SK-N-SH treated with all-trans-retinoic acid at 6 μM for 48 hours (cell line): ENCODE data around the gene MAP3K1.

ENCODE experiments used
- ATAC-seq: fragments of 200-7000 bp; cut with Tn5 transposase; 3 replicates; pipeline ENCODE4 v1.9.1; 2020; ENCODE audit warnings: mild to moderate bottlenecking, moderate library complexity
- ARNTL ChIP-seq: fragments of 450-650 bp; formaldehyde crosslinking; IDR thresholded peaks from 2 replicates; pipeline ENCODE4 v1.5.0; 2020; ENCODE audit warnings: low read depth, mild to moderate bottlenecking, moderate library complexity, borderline replicate concordance
- BACH2 ChIP-seq: fragments of 250-450 bp; sonication (Bioruptor Pico); IDR thresholded peaks from 2 replicates; pipeline ENCODE4 v1.9.0; 2021; ENCODE audit warnings: mild to moderate bottlenecking, borderline replicate concordance
- CSDC2 ChIP-seq: fragments of 250-450 bp; sonication (Bioruptor Pico); IDR thresholded peaks from 2 replicates; pipeline ENCODE4 v1.5.0; 2020; ENCODE audit warnings: mild to moderate bottlenecking, moderate library complexity
- ESRRG ChIP-seq: fragments of 250-450 bp; sonication (Bioruptor Pico); IDR thresholded peaks from 2 replicates; pipeline ENCODE4 v1.6.1; 2021; ENCODE audit warnings: mild to moderate bottlenecking
- GLIS3 ChIP-seq: fragments of 250-450 bp; sonication (Bioruptor Pico); IDR thresholded peaks from 2 replicates; pipeline ENCODE4 v1.5.0; 2020; ENCODE audit warnings: mild to moderate bottlenecking, moderate library complexity
- ISL1 ChIP-seq: fragments of 250-450 bp; sonication (Bioruptor Pico); IDR thresholded peaks from 2 replicates; pipeline ENCODE4 v2.1.2; 2022; ENCODE audit warnings: mild to moderate bottlenecking, moderate library complexity
- OSR1 ChIP-seq: fragments of 250-450 bp; sonication (Bioruptor Pico); IDR thresholded peaks from 2 replicates; pipeline ENCODE4 v1.8.0; 2022; ENCODE audit warnings: moderate library complexity, mild to moderate bottlenecking, inconsistent platforms
- PPARA ChIP-seq: fragments of 250-450 bp; sonication (Bioruptor Pico); IDR thresholded peaks from 2 replicates; pipeline ENCODE4 v1.5.0; 2020; ENCODE audit warnings: mild to moderate bottlenecking, borderline replicate concordance
- RARB ChIP-seq: fragments of 250-450 bp; sonication (Bioruptor Pico); IDR thresholded peaks from 2 replicates; pipeline ENCODE4 v1.8.0; 2021; ENCODE audit warnings: mild to moderate bottlenecking, moderate library complexity
- SNAI2 ChIP-seq: fragments of 250-450 bp; sonication (Bioruptor Pico); IDR thresholded peaks from 2 replicates; pipeline ENCODE4 v1.5.0; 2020; ENCODE audit warnings: mild to moderate bottlenecking, moderate library complexity
- TCF4 ChIP-seq: fragments of 250-450 bp; sonication (Bioruptor Pico); IDR thresholded peaks from 2 replicates; pipeline ENCODE4 v1.8.0; 2021; ENCODE audit warnings: mild to moderate bottlenecking, moderate library complexity, borderline replicate concordance
- TOX ChIP-seq: fragments of 250-450 bp; sonication (Bioruptor Pico); IDR thresholded peaks from 2 replicates; pipeline ENCODE4 v1.8.0; 2021; ENCODE audit warnings: mild to moderate bottlenecking, moderate library complexity, borderline replicate concordance
- ZC3H10 ChIP-seq: fragments of 250-450 bp; sonication (Bioruptor Pico); IDR thresholded peaks from 2 replicates; pipeline ENCODE4 v1.5.1; 2021; ENCODE audit warnings: mild to moderate bottlenecking, moderate library complexity
- ZFP3 ChIP-seq: fragments of 250-450 bp; sonication (Bioruptor Pico); IDR thresholded peaks from 2 replicates; pipeline ENCODE4 v1.5.0; 2020; ENCODE audit warnings: mild to moderate bottlenecking, moderate library complexity
- ZFP30 ChIP-seq: fragments of 450-650 bp; formaldehyde crosslinking; IDR thresholded peaks from 2 replicates; pipeline ENCODE4 v1.5.0; 2022; ENCODE audit warnings: mild to moderate bottlenecking, moderate library complexity
- ZNF565 ChIP-seq: fragments of 450-650 bp; formaldehyde crosslinking; conservative IDR thresholded peaks from 2 replicates; pipeline ENCODE4 v1.5.0; 2020; ENCODE audit warnings: low read depth, mild to moderate bottlenecking, moderate library complexity
- ZNF70 ChIP-seq: fragments of 450-650 bp; formaldehyde crosslinking; IDR thresholded peaks from 2 replicates; pipeline ENCODE4 v1.5.0; 2020; ENCODE audit warnings: mild to moderate bottlenecking, moderate library complexity
- ZNF8 ChIP-seq: fragments of 450-650 bp; formaldehyde crosslinking; IDR thresholded peaks from 2 replicates; pipeline ENCODE4 v1.5.0; 2020; ENCODE audit warnings: mild to moderate bottlenecking, moderate library complexity
- TF ChIP-seq, protein P1 (sequence below): fragments of 250-450 bp; sonication (Bioruptor Pico); IDR thresholded peaks from 2 replicates; pipeline ENCODE4 v1.5.0; 2020; ENCODE audit warnings: mild to moderate bottlenecking, moderate library complexity
- TF ChIP-seq, protein P2 (sequence below): fragments of 250-450 bp; sonication (Bioruptor Pico); IDR thresholded peaks from 2 replicates; pipeline ENCODE4 v1.5.1; 2021; ENCODE audit warnings: mild to moderate bottlenecking, moderate library complexity
- TF ChIP-seq, protein P3 (sequence below): fragments of 250-450 bp; sonication (Bioruptor Pico); IDR thresholded peaks from 2 replicates; pipeline ENCODE4 v1.8.0; 2020; ENCODE audit warnings: mild to moderate bottlenecking, moderate library complexity, borderline replicate concordance
- TF ChIP-seq, protein P4 (sequence below): fragments of 250-450 bp; sonication (Bioruptor Pico); IDR thresholded peaks from 2 replicates; pipeline ENCODE4 v1.8.0; 2021; ENCODE audit warnings: low read depth, mild to moderate bottlenecking, moderate library complexity, borderline replicate concordance
- TF ChIP-seq, protein P5 (sequence below): fragments of 250-450 bp; sonication (Bioruptor Pico); IDR thresholded peaks from 2 replicates; pipeline ENCODE4 v1.5.1; 2020; ENCODE audit warnings: low read depth, mild to moderate bottlenecking, moderate library complexity

Gene MAP3K1

DNA sequence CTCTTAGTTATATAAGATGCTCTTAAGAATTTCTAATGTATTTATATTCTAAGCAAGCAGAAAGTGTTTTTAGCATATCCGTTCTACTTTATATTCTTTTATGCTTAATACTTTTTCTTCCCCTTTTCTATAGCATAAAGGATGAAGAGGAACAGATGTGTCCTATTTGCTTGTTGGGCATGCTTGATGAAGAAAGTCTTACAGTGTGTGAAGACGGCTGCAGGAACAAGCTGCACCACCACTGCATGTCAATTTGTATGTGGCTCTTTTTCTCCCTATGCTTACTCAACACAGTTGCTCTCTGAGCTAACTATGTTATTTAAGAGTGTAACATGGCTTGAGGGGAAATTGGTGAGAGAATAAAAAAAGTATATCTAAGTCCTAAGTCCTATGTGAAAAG, 56.4 kb downstream of the MAP3K1 start:
- TF ChIP-seq GLIS3 (CRISPR knock-in tag) = no peak
- TF ChIP-seq ISL1 (CRISPR knock-in tag) = no peak
- TF ChIP-seq TCF4 (CRISPR knock-in tag) = no peak

DNA sequence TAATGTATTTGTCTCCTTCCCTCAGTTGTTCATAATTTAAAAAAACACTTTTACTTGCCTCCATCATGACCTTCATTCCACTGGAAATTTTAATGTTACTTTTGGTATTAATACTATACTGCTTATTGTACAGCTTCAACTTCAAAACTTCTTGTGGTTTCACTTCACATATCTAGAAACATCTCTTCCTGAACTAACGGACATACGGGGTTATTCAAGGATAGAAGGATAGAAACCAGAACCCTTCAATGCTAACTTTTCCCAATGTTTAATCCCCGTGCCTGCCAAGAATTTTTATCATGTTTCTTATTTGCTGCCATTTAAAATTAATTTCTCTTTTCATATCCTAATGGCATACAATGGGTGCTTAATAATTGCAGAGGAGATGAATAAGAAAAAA, 57.7 kb downstream of the MAP3K1 start:
- TF ChIP-seq OSR1 (CRISPR knock-in tag) (no peak), RARB (CRISPR knock-in tag) (no peak), ZFP3 (CRISPR knock-in tag) (no peak), CSDC2 (CRISPR knock-in tag) (no peak), ZC3H10 (CRISPR knock-in tag) (no peak), TOX (CRISPR knock-in tag) (no peak), ESRRG (CRISPR knock-in tag) (no peak), PPARA (CRISPR knock-in tag) (no peak), ZFP30 (CRISPR knock-in tag) (no peak), ZNF565 (CRISPR knock-in tag) (no peak), SNAI2 (CRISPR knock-in tag) (no peak), ISL1 (CRISPR knock-in tag) (no peak), TCF4 (CRISPR knock-in tag) (no peak), ZNF70 (CRISPR knock-in tag) (no peak)
- TF ChIP-seq, protein P1, sequence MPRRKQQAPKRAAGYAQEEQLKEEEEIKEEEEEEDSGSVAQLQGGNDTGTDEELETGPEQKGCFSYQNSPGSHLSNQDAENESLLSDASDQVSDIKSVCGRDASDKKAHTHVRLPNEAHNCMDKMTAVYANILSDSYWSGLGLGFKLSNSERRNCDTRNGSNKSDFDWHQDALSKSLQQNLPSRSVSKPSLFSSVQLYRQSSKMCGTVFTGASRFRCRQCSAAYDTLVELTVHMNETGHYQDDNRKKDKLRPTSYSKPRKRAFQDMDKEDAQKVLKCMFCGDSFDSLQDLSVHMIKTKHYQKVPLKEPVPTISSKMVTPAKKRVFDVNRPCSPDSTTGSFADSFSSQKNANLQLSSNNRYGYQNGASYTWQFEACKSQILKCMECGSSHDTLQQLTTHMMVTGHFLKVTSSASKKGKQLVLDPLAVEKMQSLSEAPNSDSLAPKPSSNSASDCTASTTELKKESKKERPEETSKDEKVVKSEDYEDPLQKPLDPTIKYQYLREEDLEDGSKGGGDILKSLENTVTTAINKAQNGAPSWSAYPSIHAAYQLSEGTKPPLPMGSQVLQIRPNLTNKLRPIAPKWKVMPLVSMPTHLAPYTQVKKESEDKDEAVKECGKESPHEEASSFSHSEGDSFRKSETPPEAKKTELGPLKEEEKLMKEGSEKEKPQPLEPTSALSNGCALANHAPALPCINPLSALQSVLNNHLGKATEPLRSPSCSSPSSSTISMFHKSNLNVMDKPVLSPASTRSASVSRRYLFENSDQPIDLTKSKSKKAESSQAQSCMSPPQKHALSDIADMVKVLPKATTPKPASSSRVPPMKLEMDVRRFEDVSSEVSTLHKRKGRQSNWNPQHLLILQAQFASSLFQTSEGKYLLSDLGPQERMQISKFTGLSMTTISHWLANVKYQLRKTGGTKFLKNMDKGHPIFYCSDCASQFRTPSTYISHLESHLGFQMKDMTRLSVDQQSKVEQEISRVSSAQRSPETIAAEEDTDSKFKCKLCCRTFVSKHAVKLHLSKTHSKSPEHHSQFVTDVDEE (CRISPR knock-in tag) = no peak
- TF ChIP-seq, protein P2, sequence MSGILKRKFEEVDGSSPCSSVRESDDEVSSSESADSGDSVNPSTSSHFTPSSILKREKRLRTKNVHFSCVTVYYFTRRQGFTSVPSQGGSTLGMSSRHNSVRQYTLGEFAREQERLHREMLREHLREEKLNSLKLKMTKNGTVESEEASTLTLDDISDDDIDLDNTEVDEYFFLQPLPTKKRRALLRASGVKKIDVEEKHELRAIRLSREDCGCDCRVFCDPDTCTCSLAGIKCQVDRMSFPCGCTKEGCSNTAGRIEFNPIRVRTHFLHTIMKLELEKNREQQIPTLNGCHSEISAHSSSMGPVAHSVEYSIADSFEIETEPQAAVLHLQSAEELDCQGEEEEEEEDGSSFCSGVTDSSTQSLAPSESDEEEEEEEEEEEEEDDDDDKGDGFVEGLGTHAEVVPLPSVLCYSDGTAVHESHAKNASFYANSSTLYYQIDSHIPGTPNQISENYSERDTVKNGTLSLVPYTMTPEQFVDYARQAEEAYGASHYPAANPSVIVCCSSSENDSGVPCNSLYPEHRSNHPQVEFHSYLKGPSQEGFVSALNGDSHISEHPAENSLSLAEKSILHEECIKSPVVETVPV (CRISPR knock-in tag) = no peak
- TF ChIP-seq, protein P3, sequence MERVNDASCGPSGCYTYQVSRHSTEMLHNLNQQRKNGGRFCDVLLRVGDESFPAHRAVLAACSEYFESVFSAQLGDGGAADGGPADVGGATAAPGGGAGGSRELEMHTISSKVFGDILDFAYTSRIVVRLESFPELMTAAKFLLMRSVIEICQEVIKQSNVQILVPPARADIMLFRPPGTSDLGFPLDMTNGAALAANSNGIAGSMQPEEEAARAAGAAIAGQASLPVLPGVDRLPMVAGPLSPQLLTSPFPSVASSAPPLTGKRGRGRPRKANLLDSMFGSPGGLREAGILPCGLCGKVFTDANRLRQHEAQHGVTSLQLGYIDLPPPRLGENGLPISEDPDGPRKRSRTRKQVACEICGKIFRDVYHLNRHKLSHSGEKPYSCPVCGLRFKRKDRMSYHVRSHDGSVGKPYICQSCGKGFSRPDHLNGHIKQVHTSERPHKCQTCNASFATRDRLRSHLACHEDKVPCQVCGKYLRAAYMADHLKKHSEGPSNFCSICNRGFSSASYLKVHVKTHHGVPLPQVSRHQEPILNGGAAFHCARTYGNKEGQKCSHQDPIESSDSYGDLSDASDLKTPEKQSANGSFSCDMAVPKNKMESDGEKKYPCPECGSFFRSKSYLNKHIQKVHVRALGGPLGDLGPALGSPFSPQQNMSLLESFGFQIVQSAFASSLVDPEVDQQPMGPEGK = no peak
- TF ChIP-seq, protein P4, sequence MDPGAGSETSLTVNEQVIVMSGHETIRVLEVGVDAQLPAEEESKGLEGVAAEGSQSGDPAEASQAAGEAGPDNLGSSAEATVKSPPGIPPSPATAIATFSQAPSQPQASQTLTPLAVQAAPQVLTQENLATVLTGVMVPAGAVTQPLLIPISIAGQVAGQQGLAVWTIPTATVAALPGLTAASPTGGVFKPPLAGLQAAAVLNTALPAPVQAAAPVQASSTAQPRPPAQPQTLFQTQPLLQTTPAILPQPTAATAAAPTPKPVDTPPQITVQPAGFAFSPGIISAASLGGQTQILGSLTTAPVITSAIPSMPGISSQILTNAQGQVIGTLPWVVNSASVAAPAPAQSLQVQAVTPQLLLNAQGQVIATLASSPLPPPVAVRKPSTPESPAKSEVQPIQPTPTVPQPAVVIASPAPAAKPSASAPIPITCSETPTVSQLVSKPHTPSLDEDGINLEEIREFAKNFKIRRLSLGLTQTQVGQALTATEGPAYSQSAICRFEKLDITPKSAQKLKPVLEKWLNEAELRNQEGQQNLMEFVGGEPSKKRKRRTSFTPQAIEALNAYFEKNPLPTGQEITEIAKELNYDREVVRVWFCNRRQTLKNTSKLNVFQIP (CRISPR knock-in tag) = no peak
- TF ChIP-seq, all 23 proteins: peak for 0
- ATAC-seq = no peak

More for the DNA sequence above, 56.4 kb downstream of the MAP3K1 start:
- no peak for ATAC-seq

DNA sequence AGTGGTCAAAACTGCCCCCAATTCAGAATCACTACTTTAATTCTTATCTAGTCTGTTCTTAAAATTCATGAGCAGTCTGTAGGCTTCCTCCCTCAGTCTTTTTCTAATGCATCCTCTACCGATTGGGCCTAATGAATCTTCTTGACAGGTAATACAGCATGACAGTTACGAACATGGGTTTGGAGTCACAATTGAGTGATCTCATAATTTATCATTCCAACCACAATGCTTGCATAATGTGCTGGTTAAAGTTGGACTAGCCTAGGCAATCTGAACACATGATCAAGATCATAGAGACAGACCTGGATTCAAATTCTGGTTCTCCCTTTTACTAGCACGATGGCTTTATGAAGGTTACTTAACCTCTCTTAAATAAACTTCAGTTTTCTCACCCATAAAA, 61.0 kb downstream of the MAP3K1 start:
- no peak for TF ChIP-seq TCF4 (CRISPR knock-in tag)
- no peak for TF ChIP-seq CSDC2 (CRISPR knock-in tag)
- TF ChIP-seq BACH2 (CRISPR knock-in tag) = no peak
- TF ChIP-seq, protein P3 = no peak
- TF ChIP-seq ZNF8 (CRISPR knock-in tag) = no peak
- no peak for TF ChIP-seq ZFP3 (CRISPR knock-in tag)
- TF ChIP-seq ISL1 (CRISPR knock-in tag) = no peak
- TF ChIP-seq GLIS3 (CRISPR knock-in tag) = no peak
- TF ChIP-seq ZFP30 (CRISPR knock-in tag) = no peak
- TF ChIP-seq TOX (CRISPR knock-in tag) = no peak
- TF ChIP-seq RARB (CRISPR knock-in tag) = no peak
- TF ChIP-seq, protein P5, sequence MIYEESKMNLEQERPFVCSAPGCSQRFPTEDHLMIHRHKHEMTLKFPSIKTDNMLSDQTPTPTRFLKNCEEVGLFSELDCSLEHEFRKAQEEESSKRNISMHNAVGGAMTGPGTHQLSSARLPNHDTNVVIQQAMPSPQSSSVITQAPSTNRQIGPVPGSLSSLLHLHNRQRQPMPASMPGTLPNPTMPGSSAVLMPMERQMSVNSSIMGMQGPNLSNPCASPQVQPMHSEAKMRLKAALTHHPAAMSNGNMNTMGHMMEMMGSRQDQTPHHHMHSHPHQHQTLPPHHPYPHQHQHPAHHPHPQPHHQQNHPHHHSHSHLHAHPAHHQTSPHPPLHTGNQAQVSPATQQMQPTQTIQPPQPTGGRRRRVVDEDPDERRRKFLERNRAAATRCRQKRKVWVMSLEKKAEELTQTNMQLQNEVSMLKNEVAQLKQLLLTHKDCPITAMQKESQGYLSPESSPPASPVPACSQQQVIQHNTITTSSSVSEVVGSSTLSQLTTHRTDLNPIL (CRISPR knock-in tag) = no peak
- TF ChIP-seq ESRRG (CRISPR knock-in tag) = no peak
- no peak for TF ChIP-seq SNAI2 (CRISPR knock-in tag)
- no peak for TF ChIP-seq ZNF70 (CRISPR knock-in tag)
- TF ChIP-seq, protein P1 (CRISPR knock-in tag) = no peak
- no peak for TF ChIP-seq ARNTL (CRISPR knock-in tag)
- TF ChIP-seq ZNF565 (CRISPR knock-in tag) = no peak
- no peak for TF ChIP-seq ZC3H10 (CRISPR knock-in tag)
- no peak for ATAC-seq
